Vagina (tissue), 2 donors: ENCODE results near the gene LPAR1. TPM values are rescaled to one million over a fixed set of nuclear protein-coding genes. Genes with fewer than 3 reads are reported as not detected.
A peak's percentile ranks its signal among the peaks of the same experiment; 100 is the strongest.

Experiments used
- DNase-seq, 2 donors: peaks; one replicate each; pipeline ENCODE4 v3.0.0-alpha.2; 2017; ENCODE audit errors: extremely low spot score in 2 of 2
- H3K27ac ChIP-seq: fragments of 200-600 bp; sonication (generic); one replicate; pipeline ENCODE4 v1.5.1; 2019
- H3K27me3 ChIP-seq: fragments of 200-600 bp; sonication (generic); one replicate; pipeline ENCODE4 v1.5.1; 2019
- H3K36me3 ChIP-seq, 2 donors: fragments of 200-600 bp; sonication (generic); one replicate each; pipeline ENCODE4 v1.5.1; 2017 to 2019
- H3K4me1 ChIP-seq: fragments of 200-600 bp; sonication (generic); one replicate; pipeline ENCODE4 v1.5.1; 2019
- H3K4me3 ChIP-seq, 2 donors: fragments of 200-600 bp; sonication (generic); 1 replicate in 1 of 2; 2 replicates in 1 of 2; pipeline ENCODE4 v1.5.1; 2016 to 2019
- H3K9me3 ChIP-seq: fragments of 200-600 bp; sonication (generic); one replicate; pipeline ENCODE4 v1.5.1; 2019
- POLR2A ChIP-seq, 2 donors: fragments of 450-650 bp; IDR thresholded peaks; one replicate each; pipeline ENCODE4 v1.6.1; 2017; ENCODE audit warnings: antibody characterized with exemption in 2 of 2, mild to moderate bottlenecking in 2 of 2, moderate library complexity in 2 of 2
- POLR2AphosphoS5 ChIP-seq, 2 donors: sonication (generic); formaldehyde crosslinking; IDR thresholded peaks; one replicate each; pipeline ENCODE4 v1.9.0; 2017; ENCODE audit warnings: antibody characterized with exemption in 2 of 2, mild to moderate bottlenecking in 2 of 2, low read depth in 1 of 2; ENCODE audit not compliant: insufficient read depth in 1 of 2
- intact Hi-C: fragments of 100-400 bp; cut with DNase I; formaldehyde crosslinking; loops from one replicate; pipeline ENCODE4 v1.15.1; 2023
- total RNA-seq: library from RNA; depleted of rRNA; stranded (reverse); fragments of >200 nt; gene quantifications from one replicate; pipeline ENCODE4 v1.2.3, GENCODE V29; 2016
- TF ChIP-seq, protein P1 (sequence below), 3 experiments: fragments of 450-650 bp in 2 of 3; fragments of 200-600 bp in 1 of 3; sonication (generic) in 1 of 3; IDR thresholded peaks; one replicate each; pipeline ENCODE4 v1.5.1; 2017 to 2019; ENCODE audit warnings: antibody characterized with exemption in 3 of 3, mild to moderate bottlenecking in 2 of 3, moderate library complexity in 2 of 3

Gene LPAR1
- total RNA-seq, 1 donor from 2014 or later = 83.0 TPM

DNA sequence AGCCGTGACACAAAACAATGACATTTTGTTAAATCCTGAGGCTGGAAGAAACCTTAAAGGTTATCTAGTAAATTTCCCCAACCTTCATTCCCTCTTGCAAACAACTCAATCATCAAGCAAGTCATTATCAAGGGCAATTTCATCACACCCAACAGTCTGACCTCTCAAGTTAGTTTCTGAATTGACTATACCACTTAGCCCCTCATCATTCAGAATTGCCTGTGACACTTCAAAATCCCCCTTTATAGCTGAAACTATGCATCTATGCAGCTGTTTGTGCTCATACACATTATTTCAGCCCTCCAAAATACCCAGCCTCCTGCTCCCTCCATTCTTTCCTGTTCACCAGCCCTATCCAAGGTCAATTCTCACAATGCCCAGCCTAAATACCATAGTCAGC is 24.6 kb downstream of the LPAR1 start:
- H3K36me3 ChIP-seq = no peaks in the 10 kb centered on the region
- TF ChIP-seq POLR2AphosphoS5 (IDR thresholded peaks at IDR 0.05; ENCODE audit: insufficient read depth in 1 of 2, low read depth in 1 of 2) (no peak), POLR2A (IDR thresholded peaks at IDR 0.05) (no peak)
- TF ChIP-seq, protein P1, sequence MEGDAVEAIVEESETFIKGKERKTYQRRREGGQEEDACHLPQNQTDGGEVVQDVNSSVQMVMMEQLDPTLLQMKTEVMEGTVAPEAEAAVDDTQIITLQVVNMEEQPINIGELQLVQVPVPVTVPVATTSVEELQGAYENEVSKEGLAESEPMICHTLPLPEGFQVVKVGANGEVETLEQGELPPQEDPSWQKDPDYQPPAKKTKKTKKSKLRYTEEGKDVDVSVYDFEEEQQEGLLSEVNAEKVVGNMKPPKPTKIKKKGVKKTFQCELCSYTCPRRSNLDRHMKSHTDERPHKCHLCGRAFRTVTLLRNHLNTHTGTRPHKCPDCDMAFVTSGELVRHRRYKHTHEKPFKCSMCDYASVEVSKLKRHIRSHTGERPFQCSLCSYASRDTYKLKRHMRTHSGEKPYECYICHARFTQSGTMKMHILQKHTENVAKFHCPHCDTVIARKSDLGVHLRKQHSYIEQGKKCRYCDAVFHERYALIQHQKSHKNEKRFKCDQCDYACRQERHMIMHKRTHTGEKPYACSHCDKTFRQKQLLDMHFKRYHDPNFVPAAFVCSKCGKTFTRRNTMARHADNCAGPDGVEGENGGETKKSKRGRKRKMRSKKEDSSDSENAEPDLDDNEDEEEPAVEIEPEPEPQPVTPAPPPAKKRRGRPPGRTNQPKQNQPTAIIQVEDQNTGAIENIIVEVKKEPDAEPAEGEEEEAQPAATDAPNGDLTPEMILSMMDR (IDR thresholded peaks at IDR 0.05) = no peak
- H3K4me3 ChIP-seq = no peak overlapping the region
- no peak for DNase-seq
- no peaks in the 10 kb centered on the region for H3K27me3 ChIP-seq
- no peaks in the 10 kb centered on the region for H3K9me3 ChIP-seq
- intact Hi-C loops = no loop called here
- H3K4me1 ChIP-seq = peaks cover 33% of the 10 kb centered on the region
- no peak overlapping the region for H3K27ac ChIP-seq

DNA sequence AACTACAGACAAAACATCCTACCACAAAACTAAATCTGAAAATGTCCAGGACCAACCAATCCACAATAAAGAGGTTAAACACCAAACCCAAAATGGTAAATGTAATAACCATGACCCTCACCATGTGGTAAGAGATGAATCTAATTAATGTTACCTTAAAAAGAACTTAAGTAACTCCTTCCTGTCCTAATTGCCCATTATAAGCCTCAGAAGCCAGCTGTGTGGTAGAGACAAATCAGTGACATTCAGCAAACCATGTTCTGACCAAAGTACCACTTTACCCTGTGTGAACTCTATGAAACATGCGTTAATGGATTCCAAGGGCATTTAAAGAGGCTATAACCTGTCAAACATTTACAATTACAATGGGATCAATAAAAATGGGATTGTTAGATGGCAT is 25.0 kb downstream of the LPAR1 start:
- H3K9me3 ChIP-seq = no peaks in the 10 kb centered on the region

DNA sequence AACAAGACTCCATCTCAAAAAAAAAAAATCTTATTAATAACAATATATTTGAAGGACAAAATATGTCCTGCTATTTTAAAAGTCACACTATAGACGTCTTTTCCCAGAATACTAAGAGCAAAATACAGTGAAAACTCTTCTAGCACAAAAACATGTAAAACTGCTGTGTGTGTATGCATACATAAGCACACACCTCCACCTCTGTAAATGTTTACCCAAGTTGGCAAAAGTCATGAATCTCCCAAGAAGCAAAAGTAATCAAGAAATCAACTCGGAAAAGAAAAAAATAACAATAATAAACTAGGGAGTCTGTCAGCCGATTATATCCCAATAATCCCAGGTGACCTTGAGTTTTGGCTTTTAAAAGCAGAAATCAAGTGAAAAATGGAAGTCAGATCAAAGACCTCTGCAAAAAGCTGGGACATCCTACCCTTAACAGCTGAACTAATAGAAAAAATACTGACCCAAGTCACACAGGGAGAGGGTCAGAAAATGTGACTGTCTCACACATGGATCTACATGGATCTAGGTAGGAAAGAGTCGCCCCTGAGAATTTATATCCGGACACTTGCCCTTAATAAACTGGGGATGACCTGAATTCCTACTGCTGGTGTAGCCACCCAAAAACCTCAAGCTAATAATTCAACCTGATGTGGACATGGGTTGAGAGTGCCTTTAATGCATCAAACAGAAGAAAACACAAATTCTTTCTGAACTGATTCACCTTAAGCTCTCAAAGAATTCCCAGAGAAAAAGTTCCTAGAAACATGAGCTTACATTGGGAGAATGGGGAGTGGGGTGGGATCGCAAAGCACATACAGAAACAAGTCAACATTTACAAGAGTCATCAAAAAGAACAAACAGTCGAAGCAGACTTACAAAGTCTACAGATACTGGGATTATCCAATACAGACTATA is 29.9 kb downstream of the LPAR1 start:
- H3K9me3 ChIP-seq = no peaks in the 10 kb centered on the region
- H3K4me1 ChIP-seq = no peaks in the 10 kb centered on the region
- no peak overlapping the region for H3K27ac ChIP-seq
- TF ChIP-seq, protein P1 (IDR thresholded peaks at IDR 0.05) = no peak
- no peak for TF ChIP-seq POLR2AphosphoS5 (IDR thresholded peaks at IDR 0.05; ENCODE audit: insufficient read depth in 1 of 2, low read depth in 1 of 2)
- no peak for TF ChIP-seq POLR2A (IDR thresholded peaks at IDR 0.05)
- H3K36me3 ChIP-seq = no peaks in the 10 kb centered on the region
- intact Hi-C loops = no loop called here
- no peaks in the 10 kb centered on the region for H3K27me3 ChIP-seq
- DNase-seq = no peak
- no peak overlapping the region for H3K4me3 ChIP-seq

More for the DNA sequence above, 25.0 kb downstream of the LPAR1 start:
- Histone ChIP-seq H3K27me3 (no peaks in the 10 kb centered on the region), H3K4me1 (peaks cover 30% of the 10 kb centered on the region), H3K27ac (peak overlapping the region; percentile 11), H3K4me3 (no peak overlapping the region), H3K36me3 (no peaks in the 10 kb centered on the region)
- intact Hi-C loops = no loop called here
- TF ChIP-seq, protein P1 (IDR thresholded peaks at IDR 0.05) = no peak
- TF ChIP-seq POLR2A (IDR thresholded peaks at IDR 0.05) = no peak
- no peak for TF ChIP-seq POLR2AphosphoS5 (IDR thresholded peaks at IDR 0.05; ENCODE audit: insufficient read depth in 1 of 2, low read depth in 1 of 2)
- no peak for DNase-seq

DNA sequence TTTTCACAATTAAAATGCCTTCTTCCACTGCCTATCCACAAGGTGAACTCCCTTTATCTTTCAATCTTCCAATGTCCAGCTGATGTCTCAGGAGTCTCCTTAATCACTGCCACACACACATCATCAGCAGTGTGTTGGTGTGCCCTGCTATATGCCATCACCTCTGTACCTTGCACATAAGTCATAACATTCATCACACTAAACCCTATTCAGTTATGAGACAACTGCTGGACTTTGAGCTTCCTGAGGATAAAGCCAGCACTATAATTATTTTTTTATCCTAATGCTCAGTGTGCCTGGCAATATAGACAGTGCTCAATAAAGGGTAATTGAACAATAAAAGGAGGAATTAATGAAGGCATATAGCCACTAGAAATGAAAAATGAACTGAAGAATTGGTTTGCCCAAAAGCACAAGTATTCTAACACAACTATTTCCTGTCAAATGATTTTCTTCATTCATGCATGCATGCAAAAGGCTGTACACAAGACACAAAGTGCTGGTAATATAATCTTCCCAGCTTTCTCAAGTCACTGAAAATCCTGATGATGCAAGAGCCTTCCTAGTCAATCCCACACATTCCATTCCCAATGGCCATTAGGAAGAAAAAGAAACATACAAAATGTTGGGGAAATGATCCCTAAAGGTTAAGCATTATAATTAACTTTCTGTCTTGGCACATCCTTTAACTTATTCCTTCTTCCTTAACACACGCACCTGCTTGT is 32.4 kb downstream of the LPAR1 start:
- TF ChIP-seq POLR2AphosphoS5 (IDR thresholded peaks at IDR 0.05; ENCODE audit: insufficient read depth in 1 of 2, low read depth in 1 of 2) (no peak), POLR2A (IDR thresholded peaks at IDR 0.05) (no peak)
- TF ChIP-seq, protein P1 (IDR thresholded peaks at IDR 0.05) = no peak
- Histone ChIP-seq H3K4me3 (no peak overlapping the region), H3K27ac (no peak overlapping the region), H3K9me3 (no peaks in the 10 kb centered on the region), H3K36me3 (no peaks in the 10 kb centered on the region), H3K27me3 (no peaks in the 10 kb centered on the region), H3K4me1 (peaks cover 13% of the 10 kb centered on the region)
- intact Hi-C loops = no loop called here
- DNase-seq = no peak
